HG03175 (cell line): ENCODE data around the gene ADRM1.

Source experiments
- ATAC-seq: cut with Tn5 transposase; IDR thresholded peaks from one replicate; pipeline ENCODE4 v1.9.1; 2021; ENCODE audit warnings: mild to moderate bottlenecking, moderate library complexity; ENCODE audit not compliant: unreplicated experiment

Gene ADRM1

GRCh38 chr20:62280303-62280702, 22.5 kb upstream of the ADRM1 start:
- ATAC-seq: no peak

DNA sequence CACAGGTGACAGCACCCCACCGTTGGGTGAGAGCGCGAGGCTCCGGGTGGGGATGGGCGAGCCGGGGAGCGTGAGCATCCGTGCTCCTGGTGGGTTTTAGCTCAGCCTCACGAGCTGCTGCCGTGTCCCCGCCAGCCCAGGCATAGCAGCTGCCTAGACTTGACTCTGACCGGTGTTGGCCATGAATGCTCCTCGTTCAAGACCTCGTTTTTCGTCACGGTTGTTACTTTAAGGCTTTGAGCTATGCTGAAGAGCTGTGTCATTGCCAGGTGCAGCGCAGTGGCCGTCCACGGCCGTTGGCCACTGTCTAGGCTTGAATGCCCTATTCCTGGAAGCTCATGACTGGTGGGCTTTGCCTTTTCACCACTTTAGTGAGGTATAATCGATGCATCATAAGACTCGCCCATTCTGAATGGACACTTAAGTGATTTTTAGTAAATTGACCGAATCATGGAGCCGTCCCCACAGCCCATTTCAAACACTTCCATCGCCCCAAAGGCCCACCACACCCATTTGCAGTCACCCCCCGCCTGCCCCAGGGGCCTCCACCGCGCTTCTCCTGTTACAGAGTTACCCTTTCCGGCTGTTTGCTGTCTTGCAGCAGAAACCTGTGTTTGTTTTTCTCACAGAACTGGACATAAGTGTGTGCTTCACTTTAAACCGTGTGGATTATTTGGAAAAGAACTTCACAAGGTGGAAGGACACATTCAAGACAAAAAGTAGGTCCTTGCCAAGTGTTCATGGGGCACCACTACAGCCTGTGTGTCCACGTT, 21.4 kb upstream of the ADRM1 start:
- ATAC-seq: no peak

DNA sequence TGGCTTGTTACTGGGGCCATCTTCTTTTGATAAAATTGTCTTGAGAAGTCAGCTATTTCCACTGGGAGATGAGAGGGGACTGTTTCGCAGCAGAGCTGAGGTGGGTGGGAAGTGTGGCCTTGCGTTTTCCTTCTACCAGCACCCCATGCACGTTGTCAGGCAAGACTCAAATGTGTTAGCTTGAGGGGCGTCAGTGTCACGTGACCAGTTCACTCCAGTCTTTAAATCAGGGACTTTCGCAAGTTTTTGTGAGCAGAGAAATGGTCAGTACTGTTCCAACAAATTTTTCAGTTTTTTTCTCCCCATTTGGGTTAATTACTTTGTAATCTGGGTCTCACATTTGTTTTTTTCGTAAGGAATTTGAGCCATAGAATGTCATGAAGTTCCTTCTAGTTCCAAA, 20.7 kb upstream of the ADRM1 start:
- ATAC-seq: no peak

DNA sequence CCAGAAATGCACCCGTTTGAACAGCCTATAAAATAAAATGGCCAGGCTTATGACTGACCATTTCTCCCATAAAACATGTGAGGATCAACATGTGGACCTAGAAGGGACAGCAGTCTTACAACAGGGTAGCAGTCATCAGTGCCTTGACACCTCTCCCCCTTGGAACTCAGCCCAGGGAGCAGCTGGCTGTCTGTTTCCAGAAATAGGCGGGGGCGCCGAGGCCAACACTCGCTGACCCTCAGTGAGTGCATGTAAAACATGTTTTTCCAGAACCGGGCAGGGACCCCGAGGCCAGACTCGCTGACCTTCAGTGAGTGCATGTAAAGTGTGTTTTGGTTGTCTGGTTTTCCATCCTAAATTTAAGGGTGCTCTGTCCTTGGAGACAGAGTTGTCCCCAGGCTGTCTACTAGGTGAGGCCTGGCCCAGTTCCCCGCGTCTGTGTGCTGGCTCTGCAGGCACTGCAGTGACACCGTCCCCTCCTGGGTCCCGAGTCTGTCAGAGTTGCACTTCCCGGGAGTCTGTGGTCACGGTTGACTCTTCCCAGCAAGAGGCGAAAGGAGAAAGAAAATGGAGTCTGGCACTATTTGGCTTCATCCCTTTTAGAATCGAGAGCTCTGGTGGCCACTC, 19.8 kb upstream of the ADRM1 start:
- no peak for ATAC-seq

DNA sequence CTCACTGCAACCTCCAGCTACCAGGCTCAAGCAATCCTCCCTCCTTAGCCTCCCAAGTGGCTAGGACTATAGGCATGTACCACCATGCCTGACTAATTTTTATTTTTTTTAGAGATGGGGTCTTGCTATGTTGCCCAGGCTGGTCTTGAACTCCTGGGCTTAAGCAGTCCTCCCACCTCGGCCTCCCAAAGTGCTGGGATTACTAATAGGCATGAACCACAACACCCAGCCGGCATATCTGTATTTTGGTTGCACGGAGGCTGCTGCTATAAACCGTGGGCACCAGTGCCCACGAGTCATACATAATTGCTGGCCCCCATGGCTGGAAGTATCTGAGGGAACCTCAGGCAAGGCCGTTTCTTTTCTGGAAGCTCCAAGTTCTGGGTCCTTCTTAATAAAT, 18.3 kb upstream of the ADRM1 start:
- no peak for ATAC-seq

DNA sequence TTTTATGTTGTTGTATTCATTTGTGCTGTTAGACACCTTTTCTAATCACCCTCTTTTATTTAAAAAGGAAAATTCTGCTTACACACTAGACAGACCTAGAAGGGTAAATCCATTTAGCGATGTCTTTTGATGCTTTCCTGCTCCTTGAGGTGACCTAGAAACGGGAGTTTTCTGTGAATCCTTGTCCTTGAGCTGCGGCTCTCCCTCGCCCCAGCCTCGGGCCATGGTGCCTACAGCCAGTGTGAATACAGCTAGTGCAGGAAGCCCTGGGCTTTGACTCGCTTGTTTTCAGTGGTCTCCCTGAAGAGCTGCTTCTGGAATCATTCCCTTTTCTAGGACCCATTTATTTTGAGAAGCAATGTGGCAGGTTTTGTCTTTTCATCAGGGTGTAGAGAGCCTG, 17.6 kb upstream of the ADRM1 start:
- no peak for ATAC-seq

DNA sequence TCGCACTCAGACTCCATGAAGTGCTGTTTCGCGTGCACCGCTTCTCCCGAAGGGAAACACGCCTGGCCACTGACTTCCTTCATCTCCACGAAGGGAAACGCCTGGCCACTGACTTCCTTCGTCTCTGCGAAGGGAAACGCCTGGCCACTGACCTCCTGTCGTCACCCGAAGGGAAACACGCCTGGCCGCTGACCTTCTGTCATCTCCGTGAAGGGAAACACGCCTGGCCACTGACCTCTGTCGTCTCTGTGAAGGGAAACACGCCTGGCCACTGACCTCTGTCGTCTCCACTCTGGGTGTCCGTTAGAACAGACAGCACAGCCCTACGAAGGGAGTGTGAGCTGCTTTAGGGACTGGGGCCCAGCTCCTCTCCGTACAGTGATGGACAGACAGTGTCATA, 17.1 kb upstream of the ADRM1 start:
- ATAC-seq: no peak

- ATAC-seq: no peak
Observed at GRCh38 chr20:62286493-62287064, 16.2 kb upstream of the ADRM1 start.

- no peak for ATAC-seq
Observed at GRCh38 chr20:62287129-62287528, 15.7 kb upstream of the ADRM1 start.

GRCh38 chr20:62287759-62288534, 14.8 kb upstream of the ADRM1 start:
- no peak for ATAC-seq

- ATAC-seq: no peak
Observed at GRCh38 chr20:62288535-62289105, 14.2 kb upstream of the ADRM1 start.

- ATAC-seq: no peak
Observed at GRCh38 chr20:62289131-62289530, 13.7 kb upstream of the ADRM1 start.

- ATAC-seq: no peak
Observed at GRCh38 chr20:62289898-62290297, 12.9 kb upstream of the ADRM1 start.

DNA sequence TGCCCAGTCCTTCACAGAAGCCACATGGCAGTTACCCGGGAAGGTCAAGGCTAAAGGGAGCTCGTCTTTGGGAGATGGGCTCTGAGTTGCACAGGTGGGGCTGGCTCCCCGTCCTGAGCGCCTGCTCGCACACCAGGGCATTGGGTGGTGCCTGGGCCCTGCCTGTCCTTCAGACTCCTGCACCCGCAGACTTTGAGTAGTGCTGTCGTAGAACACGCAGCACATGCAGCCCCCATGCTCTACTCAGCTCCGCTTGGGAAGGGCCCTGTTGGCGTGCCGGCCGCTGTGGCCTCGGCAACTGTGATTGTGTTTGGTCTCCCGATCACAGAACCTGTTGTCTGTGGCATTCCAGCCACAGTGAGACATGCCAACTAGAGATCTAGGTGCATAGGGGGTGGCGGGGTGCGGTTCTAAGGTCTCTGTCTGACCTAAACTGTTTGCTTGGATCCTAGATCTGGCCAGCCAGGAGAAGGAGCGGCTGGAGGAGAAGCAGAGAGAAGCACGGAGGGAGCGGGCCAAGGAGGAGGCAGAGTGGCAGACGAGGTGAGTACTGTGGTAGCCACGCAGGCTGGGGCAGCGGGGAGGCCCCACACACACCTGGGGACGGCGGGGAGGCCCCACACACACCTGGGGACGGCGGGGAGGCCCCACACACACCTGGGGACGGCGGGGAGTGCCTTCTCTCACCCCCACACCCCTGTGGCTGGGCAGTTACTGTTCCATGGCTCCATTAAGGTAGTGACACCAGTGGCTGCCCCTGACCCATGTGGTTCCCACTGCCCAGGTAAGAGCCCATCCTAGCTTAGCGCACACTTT, 11.3 kb upstream of the ADRM1 start:
- no peak for ATAC-seq

DNA sequence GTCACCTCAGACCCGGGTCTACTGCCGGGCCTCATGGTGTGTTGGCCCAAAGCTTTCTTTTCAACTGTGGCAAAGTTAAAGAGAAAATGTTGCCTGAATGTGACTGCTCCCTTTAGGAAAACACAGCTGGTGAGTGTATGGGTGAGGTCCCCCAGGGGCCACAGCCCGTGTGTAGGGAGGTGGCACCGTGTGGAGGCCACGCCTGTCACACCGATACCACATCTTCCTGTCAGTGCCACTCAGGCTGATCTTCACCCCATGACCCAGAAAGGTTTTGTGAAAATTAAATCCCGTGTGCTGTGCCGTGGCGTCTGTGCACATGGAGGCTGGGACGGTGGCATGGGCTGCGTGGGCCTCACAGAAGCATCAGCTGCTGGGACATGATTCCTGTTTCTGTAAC, 10.7 kb upstream of the ADRM1 start:
- no peak for ATAC-seq

GRCh38 chr20:62293111-62293784, 9.5 kb upstream of the ADRM1 start:
- no peak for ATAC-seq

DNA sequence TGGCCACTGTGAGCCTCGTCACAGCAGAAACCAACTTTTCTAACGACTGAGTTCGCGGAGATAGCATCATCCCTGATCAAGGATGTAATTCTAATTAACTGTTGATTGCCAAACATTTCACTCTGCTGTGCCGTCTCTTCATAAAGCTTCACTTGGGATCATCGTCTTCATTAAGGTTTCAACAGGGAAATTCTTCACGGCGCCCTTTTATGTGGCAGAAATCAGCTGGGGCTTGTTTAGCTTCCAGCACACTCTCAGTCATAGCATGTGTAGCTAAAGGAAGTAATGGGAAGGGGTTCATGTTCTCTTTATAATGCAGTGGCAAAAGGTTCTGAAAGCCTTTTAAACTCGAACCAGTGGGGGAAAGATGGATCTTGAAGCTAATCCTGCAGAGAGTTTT, 8.9 kb upstream of the ADRM1 start:
- ATAC-seq: no peak

- peak; percentile 66 for ATAC-seq
Observed at GRCh38 chr20:62294516-62294915, 8.3 kb upstream of the ADRM1 start.

- no peak for ATAC-seq
Observed at GRCh38 chr20:62296724-62297448, 5.9 kb upstream of the ADRM1 start.
